Epidermal melanocyte (primary cell): ENCODE results near the gene NRIP3.

Source experiments
- DNase-seq: peaks from one replicate; pipeline ENCODE4 v3.0.0; 2011; ENCODE audit warnings: low spot score; ENCODE audit not compliant: insufficient read length

The NRIP3 gene

DNA sequence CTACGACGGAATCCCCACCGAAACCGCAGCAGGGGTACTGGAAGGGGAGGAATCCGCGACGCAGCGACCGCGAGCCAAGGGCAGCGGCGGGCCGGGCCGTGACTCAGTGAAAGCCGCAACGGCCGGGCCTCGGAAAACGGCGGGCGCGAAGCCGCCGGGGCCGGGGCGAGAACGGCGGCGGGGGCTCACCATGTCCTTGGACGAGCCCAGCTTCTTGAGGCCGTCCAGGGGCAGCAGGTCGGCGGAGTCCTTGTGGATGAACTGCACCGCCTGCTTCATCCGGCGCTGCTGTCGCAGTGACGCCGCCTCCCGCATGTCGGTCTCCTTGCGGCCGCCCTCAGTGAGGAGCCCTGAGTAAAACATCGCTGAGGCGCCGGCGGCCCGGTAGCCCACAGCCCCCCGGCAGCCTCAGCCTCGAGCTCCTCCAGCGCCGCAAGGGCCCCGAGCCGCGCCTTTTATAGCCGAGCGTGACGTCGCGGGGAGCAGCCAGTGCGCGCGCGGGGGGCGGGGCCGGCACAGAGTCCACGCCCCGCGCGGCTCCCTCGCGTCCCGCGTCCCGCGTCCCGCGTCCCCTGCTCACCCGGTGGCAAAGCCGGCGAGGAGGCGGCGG is at the start of gene NRIP3:
TSS of gene NRIP3 (minus strand) at position 429 of the 610 bp plus-strand sequence. CDS start at position 363, 66 bp downstream.
- peak; percentile 63 for DNase-seq

DNA sequence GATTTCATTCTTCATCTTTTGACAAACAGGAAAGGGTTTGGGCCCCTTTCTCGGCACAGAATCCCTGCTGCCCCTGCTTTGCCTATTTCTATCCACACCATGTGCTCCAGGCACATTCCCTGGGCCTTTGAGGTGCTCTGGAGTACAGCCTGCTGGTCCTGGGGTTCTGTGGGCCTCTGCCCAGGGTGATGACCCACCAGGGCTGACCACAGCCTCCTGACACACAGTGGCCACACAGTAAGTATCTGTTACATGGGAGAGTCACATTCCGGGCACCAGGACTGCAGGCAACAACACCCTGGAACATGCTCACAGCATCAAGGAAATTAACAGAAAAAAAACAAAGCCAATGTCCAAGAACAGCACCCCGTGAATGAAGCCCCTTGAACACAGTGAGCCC is 48.5 kb upstream of the NRIP3 start:
- no peak for DNase-seq

DNA sequence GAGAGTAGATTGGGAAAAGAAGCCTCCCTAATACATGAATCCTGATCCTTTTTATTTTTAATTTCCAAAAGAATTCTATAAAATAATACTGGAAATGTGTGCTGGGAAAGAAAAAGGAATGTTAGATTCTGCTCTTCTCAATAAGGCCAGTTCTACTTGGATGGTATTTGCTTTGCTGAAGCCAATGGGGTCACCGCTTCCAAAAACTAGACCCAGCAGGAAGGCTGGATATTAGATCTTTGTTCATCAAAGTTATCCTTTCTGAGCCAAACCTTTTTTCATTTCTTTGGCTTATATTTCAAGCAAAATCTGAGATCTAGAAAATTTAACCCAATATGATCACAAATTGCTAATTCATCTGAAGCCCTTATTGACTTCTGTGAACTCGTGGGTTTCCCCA is 46.2 kb upstream of the NRIP3 start:
- DNase-seq, result no peak

DNA sequence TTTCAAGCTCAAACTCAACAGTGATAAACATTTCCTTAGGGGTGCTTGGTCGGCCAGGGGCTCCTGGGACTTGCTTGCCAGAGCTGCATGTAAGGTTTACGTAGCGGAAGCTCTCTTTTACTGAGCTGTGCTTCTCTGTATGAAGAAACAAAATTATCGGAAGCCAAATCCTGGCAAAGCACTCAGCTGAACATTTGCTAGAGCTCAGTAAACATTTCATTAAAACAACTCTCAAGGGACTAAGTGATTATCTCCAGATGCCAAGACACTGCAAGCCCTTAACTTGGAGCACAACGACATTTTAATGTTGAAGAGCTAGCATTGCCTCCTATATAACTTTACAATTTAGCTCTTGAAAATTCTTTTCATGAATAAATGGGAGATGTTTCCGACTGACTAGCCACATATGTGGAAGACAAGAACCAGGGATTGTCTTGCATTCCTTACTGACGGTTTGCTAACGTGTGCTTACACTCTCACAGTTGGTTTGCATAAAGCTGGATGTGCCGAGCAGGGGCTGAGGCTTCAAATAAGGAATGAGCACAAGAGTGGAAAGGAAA is 44.2 kb upstream of the NRIP3 start:
- DNase-seq, result no peak

DNA sequence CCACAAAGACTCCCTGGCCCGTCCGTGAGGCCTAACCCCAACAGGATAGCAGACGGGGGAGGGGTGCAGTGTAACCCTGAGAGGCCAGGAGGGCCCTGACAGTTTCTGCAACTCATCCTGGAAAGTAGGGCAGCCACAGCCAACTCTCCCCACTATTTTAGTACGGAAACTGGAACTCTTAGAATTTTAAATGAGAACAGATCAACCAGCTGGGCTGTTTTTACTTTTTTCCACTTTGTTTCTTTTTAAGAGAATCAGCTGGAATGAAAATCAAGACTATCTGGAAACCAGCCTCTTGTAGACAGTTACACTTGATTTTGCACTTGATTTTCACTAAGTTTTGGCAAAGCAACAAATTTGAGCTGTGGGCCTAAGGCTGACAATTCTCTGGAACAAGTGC is 42.7 kb upstream of the NRIP3 start:
- DNase-seq, result no peak

DNA sequence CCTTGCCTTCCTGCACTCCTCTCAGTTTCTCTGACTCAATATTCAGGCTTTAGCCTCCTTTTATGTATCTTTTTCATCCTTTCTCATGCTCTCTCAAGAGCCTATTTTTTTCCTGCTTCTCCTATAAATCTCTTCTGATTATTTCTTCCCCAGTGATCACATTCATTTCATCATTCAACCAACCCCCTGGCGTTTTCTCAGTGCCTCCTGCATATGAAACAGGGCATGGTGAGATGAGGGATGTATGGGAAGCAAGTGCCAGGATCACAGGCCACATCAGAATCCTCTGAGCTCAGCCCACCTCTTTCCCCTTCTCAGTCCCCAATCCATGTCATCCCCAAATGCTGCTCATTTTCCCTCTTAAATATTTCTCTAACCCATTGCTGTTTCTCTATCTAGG is 38.7 kb upstream of the NRIP3 start:
- DNase-seq, result no peak

DNA sequence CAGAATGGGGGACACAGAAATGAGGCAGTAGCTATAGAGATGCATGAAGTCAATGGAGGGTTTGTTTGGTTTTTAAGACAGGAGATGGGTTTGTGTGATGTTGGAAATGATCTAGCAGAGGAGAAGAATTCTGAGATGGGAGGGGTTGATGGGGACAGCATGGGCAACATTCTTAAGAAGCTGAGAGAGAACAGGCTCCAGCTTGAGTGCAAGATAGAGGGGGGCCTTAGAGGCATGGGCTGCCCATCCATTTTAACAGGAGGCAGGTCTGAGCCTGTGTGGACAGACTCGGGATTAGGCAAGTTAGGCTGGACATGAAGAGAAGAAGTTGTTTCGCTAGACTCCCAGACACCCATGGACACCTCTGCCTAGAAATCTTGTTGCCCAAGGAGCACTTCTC is 37.9 kb upstream of the NRIP3 start:
- no peak for DNase-seq

DNA sequence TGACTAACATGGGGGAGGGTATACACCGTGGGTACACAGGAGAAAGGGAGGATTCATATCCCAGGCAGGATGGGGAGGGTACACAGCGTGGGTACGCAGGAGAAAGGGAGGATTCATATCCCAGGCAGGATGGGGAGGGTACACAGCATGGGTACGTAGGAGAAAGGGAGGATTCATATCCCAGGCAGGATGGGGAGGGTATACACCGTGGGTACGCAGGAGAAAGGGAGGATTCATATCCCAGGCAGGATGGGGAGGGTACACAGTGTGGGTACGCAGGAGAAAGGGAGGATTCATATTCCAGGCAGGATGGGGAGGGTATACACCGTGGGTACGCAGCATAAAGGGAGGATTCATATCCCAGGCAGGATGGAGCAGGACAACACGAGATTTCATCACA is 36.6 kb upstream of the NRIP3 start:
- DNase-seq, result no peak

DNA sequence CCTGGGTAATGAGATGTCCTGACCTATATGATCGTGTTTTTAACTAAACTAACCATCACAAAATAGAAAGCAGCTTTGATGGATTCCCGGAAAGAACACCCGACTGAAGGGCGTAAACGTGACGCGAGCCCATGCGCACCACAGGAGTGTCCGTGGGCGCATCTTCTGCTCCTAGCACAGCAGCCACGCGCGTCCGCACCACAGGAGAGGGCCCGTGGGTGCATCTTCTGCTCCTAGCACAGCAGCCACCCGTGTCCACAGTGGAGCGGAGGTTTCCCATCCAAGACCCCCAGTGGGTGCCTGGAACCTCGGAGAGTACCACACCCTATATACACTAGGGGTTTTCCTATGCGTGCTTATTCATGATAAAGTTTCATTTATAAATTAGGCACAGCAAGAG is 36.1 kb upstream of the NRIP3 start:
- no peak for DNase-seq

DNA sequence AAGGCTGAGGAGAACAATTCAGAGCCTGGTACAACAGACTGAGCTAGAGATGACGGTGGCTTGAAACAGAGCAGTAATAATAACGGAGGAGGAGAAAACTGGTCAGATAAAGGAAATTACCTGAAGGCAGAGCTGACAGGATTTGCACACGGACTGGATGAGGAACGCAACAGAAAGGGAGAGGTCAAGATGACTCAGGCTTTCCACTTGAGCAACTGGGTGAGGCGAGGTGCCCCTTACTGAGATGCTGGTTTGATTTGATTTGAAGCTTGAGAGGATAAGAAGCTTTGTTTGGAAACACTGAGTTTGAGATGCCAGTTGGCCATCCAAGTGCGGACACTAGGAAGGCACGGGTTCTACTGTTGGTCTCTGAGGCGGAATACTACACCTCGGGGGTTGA is 35.4 kb upstream of the NRIP3 start:
- no peak for DNase-seq

DNA sequence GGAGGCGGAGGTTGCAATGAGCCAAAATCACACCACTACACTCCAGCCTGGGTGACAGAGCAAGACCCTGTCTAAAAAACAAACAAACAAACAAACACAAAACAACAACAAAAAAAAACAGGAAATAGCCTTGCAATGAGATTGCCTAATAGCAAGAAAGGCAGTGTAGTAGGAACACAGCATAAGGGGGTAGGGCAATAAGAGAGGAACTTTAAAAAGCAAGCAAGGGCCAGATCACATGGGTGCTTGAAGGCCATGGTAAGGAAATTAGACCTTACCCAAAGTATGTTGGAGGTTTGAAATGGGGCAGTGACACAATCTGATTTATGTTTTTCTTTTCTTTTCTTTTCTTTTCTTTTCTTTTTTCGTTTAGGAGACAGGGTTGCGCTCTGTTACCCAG is 34.7 kb upstream of the NRIP3 start:
- no peak for DNase-seq

DNA sequence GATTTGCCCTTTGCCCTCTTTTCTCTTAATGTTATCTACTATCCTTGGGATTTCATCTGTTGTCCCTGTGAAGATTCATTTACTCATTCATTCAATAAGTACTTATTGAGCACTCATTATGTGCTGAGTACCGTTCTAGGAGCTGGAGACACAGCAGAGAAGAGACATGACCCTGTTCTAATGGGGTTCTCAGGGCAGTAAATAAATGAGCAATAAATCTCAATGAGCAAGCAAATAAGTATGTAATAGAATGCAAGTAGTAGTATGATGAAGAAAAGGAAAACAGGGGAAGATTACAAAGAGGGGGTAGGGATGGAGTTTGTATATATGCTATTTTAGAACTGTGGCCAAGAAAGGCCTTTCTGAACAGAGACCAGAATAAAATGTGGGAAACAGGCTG is 34.2 kb upstream of the NRIP3 start:
- no peak for DNase-seq

DNA sequence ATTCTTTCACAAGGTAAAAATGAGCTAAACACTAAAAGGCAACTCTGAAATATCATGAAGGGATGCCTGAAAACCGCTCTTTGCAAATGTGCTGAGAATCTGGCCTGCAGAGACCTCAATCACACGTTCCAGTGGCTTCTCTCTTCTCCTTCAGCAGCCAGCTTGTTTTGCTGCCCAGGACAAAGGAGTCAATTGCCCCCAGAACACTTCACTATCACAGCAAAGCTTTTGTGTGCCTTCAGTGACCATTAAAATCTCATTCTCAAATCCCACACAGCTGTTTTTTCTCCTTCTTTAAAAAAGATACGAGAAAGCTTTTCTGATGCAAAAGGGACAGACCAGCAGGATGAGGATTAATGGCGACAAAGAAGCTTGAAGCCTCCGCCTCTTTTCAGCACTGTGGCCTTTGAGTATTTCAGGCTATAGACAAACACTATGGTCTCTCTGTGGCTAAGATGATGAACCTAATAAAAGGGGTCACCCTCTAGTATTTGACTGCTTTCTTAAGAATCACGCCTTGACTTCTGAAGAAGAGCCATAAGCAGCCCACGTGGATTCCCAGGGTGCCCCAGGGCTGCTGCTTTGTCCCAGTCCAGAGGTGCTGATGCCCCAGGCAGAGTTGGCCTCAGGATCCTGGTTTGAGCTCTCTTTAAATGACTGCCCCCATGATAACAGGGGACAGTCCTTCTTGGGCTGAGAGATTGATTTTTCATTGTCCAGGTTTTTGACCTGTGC is 33.4 kb upstream of the NRIP3 start:
- no peak for DNase-seq

DNA sequence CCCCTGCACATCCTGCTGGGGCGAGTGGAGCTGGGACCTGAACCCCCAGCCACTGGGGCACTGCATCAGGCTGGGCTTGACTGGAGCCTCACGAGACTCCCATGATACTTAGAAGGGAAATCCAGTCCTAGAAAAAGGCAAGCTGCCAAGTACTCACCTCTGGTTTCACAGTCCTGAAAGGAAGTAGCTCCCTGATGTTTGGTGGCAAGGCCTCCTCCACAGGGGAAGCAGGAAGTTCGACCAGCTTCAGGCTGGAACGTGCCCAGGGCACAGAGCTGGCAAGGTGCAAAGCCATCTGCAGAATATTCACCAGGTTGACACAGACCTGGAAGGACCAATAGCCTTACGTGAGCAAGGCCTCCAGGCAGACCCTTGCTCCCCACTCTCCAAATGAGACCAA is 26.8 kb upstream of the NRIP3 start:
- DNase-seq, result no peak

DNA sequence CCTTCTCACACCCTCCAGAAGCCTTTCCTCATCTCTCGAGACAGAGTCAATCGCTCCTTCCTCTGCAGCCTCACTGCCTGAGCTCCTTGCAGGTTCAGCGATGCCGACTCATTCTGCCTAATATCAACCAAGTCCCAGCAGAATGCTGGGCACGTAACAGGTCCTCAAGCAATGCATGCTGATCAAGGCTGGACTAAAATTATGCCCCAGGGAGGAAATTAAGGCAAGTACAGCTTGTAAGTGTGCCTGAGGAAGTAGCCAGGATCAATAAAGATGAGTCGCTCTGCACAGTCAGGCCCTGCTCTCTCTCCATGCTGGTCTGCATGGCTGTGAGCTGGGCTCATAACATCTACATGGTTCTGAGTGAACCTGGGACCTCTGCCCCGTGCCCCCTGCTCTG is 25.6 kb upstream of the NRIP3 start:
- no peak for DNase-seq

DNA sequence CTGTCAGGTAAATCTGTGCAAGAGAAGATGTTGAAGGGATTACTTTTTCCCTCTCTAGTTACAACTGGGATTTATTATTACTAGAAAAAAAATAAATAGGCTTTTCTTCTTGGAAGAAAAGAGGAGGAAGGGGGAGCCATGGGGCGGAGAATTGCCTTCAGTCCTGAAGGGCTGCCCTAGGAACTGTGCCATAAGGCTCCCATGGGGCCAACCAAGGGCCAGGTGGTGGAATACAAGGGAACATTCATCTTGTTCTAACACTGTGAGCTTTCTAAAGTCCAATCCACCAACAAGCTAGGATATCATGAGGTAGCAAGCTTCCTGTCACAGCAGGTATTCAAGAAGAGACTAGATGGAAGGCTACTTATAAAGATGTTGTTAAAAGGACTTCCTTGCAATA is 24.8 kb upstream of the NRIP3 start:
- no peak for DNase-seq

DNA sequence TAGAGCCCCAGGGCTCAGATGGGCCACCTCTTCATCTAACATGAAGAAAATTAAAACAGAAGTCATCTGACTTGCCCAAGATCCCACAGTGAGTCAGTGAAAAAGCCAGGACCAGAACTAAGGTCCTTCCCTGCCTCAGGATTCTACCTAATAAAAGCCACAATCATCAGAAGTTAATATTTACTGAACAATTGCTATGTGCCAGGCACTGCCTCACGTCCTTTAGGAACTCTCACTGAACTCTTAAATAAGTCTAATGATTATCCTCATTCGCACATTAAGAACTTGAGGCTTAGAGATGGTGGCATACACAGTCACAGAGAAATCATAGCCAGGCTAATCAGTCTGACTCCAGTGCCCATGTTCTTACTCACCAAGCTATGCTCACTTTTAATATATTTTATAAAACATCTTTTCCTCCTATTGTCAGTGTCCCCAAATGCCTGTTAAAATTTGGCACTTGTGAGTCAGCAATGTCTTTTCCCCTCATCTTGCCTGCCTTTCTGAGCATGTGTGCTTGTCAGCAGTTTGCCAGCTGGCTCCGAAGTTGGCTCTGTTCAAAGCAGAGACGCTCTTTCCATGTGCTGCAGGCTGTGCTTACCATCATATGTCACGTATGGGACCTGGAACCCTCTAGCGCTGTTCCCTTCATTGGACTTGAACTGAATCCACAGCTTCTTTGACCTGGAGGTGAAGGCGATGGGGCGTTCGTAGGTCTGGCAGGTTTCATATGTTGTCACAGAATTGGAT is 21.5 kb upstream of the NRIP3 start:
- DNase-seq, result no peak

DNA sequence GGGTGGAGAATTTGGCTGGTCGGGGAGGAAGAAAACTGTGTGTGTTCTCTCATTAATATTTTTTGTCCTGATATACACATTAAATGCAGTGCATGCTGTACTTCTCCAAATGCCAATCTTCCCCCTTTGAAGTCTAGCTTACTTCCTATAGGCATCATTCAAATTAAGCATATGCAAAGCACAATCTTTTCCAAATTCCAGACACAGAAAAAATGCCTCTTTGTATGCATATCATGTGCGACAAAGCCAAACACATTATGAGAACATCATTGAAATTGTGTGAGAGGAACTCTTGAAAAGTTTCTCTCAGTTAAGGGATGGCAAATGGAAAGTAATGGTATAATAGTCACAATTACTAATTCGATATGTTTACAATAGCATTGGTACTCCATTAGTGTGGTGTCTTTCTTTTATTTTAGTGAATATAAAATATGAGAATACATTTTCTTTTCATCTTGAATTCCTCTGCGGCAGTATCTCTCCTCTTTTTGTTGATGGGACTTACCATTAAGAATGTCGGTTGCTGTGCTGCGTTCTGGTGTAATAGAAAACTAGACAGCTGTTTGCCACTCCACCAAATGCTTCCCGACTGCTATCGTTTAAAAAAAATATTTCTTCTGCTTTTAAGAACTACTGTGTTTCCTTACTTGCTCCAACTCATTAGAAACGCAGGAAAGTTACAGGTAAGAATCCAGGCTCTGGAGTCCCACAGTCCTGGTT is 19.3 kb upstream of the NRIP3 start:
- DNase-seq, result no peak

DNA sequence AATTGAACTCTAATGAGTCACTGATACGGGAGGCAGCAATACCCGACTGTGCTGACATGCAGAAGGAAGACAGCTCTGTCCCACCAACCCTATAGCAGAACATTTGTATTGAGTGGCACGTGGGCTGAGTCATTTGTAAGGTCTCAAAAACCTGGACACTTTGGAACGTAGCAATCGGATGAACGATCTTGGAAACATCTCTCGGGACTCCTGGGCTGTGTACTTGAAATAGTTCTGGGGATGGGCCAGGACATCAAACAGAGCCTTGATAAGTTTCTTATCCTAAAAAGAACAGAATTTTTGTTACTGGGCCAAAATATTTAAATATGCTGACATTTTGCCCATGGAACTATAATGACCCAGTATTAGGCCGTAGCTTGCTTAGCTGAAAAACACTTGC is 17.1 kb upstream of the NRIP3 start:
- DNase-seq, result no peak

DNA sequence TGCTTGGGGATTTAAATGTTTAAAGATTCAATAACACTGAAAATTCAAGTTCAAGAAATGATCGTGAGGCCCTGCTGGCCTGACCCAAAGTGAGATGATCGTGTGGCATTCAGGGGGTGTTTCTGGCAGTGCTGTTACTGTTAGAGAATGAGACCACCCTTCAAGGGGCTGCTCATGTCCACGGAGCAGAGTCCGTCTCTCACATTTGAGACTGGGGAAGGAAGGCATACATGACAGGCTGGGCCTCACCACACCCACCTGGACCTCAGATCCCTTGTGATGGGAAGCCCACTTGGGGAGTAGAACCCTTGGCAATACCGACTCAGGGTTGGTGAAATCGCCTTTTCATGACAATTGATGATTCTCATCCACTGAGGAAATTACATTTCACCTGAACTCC is 16.1 kb upstream of the NRIP3 start:
- DNase-seq, result no peak

DNA sequence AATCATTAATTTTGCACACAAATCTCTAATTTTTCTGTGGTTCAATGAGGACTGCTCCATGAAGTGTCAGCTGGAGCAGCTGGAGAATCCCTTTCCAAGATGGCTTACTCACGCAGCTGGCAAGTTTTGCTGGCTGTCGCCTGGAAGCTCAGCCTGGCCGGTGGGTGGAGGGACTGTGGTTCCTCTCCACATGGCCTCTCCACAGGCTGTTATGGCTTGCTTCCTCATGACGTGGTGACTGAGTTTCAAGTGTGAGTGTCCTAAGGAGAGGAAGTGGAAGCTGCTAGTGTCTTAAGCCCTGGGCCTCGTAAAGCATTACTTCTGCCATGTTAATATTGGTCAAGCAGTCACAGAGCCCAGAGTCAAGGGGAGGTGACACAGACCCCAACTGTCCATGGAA is 14.0 kb upstream of the NRIP3 start:
- DNase-seq, result no peak
